ENCODE data around the gene CPHXL2.

The CPHXL2 gene

GRCh38 chr16:75626806-75627205, 50.0 kb downstream of the CPHXL2 start:
- H3K4me1 ChIP-seq (ENCODE audit: insufficient read depth, low read length), result no peaks in the 10 kb centered on the region
- H3K9ac ChIP-seq (ENCODE audit: low read depth, low read length), result no peak overlapping the region
- H3K9me3 ChIP-seq (ENCODE audit: control insufficient read depth, insufficient read depth, low read length), result no peaks in the 10 kb centered on the region
- peaks cover 43% of the 10 kb centered on the region for H3K36me3 ChIP-seq (ENCODE audit: insufficient read depth, low read length)

- no peak overlapping the region for H3K9ac ChIP-seq (ENCODE audit: low read depth, low read length)
- peaks cover 30% of the 10 kb centered on the region for H3K36me3 ChIP-seq (ENCODE audit: insufficient read depth, low read length)
- no peaks in the 10 kb centered on the region for H3K4me1 ChIP-seq (ENCODE audit: insufficient read depth, low read length)
- no peaks in the 10 kb centered on the region for H3K9me3 ChIP-seq (ENCODE audit: control insufficient read depth, insufficient read depth, low read length)
Observed at GRCh38 chr16:75624921-75625334, 51.9 kb downstream of the CPHXL2 start.

GRCh38 chr16:75622761-75623605, 53.8 kb downstream of the CPHXL2 start, which contains the start of gene ADAT1:
Gene ADAT1 (minus strand): TSS chr16:75623281. CDS start chr16:75620799, 2,482 bp downstream.
- Histone ChIP-seq H3K4me1 (ENCODE audit: insufficient read depth, low read length) (no peaks in the 10 kb centered on the region), H3K9ac (ENCODE audit: low read depth, low read length) (peak within 1 kb of the TSS; percentile 73), H3K9me3 (ENCODE audit: control insufficient read depth, insufficient read depth, low read length) (no peaks in the 10 kb centered on the region), H3K36me3 (ENCODE audit: insufficient read depth, low read length) (peaks cover 18% of the 10 kb centered on the region)

- Histone ChIP-seq H3K9me3 (ENCODE audit: control insufficient read depth, insufficient read depth, low read length) (no peaks in the 10 kb centered on the region), H3K4me1 (ENCODE audit: insufficient read depth, low read length) (no peaks in the 10 kb centered on the region), H3K36me3 (ENCODE audit: insufficient read depth, low read length) (peaks cover 20% of the 10 kb centered on the region), H3K9ac (ENCODE audit: low read depth, low read length) (no peak overlapping the region)
Observed at GRCh38 chr16:75621170-75621477, 55.7 kb downstream of the CPHXL2 start.

GRCh38 chr16:75620326-75621169, 56.3 kb downstream of the CPHXL2 start:
- H3K9ac ChIP-seq (ENCODE audit: low read depth, low read length), result no peak overlapping the region

GRCh38 chr16:75618780-75619179, 58.0 kb downstream of the CPHXL2 start:
- H3K9me3 ChIP-seq (ENCODE audit: control insufficient read depth, insufficient read depth, low read length), result no peaks in the 10 kb centered on the region
- H3K4me1 ChIP-seq (ENCODE audit: insufficient read depth, low read length), result no peaks in the 10 kb centered on the region
- no peak overlapping the region for H3K9ac ChIP-seq (ENCODE audit: low read depth, low read length)
- H3K36me3 ChIP-seq (ENCODE audit: insufficient read depth, low read length), result peaks cover 28% of the 10 kb centered on the region

More at GRCh38 chr16:75620326-75621169, 56.3 kb downstream of the CPHXL2 start:
- peaks cover 19% of the 10 kb centered on the region for H3K36me3 ChIP-seq (ENCODE audit: insufficient read depth, low read length)
- H3K9me3 ChIP-seq (ENCODE audit: control insufficient read depth, insufficient read depth, low read length), result no peaks in the 10 kb centered on the region
- no peaks in the 10 kb centered on the region for H3K4me1 ChIP-seq (ENCODE audit: insufficient read depth, low read length)

GRCh38 chr16:75617121-75617520, 59.7 kb downstream of the CPHXL2 start:
- Histone ChIP-seq H3K9me3 (ENCODE audit: control insufficient read depth, insufficient read depth, low read length) (no peaks in the 10 kb centered on the region), H3K36me3 (ENCODE audit: insufficient read depth, low read length) (peaks cover 32% of the 10 kb centered on the region), H3K4me1 (ENCODE audit: insufficient read depth, low read length) (no peaks in the 10 kb centered on the region), H3K9ac (ENCODE audit: low read depth, low read length) (no peak overlapping the region)

- H3K9ac ChIP-seq (ENCODE audit: low read depth, low read length), result no peak overlapping the region
- no peaks in the 10 kb centered on the region for H3K4me1 ChIP-seq (ENCODE audit: insufficient read depth, low read length)
- H3K36me3 ChIP-seq (ENCODE audit: insufficient read depth, low read length), result peaks cover 35% of the 10 kb centered on the region
- H3K9me3 ChIP-seq (ENCODE audit: control insufficient read depth, insufficient read depth, low read length), result no peaks in the 10 kb centered on the region
Observed at GRCh38 chr16:75616521-75617010, 60.2 kb downstream of the CPHXL2 start.

- H3K36me3 ChIP-seq (ENCODE audit: insufficient read depth, low read length), result peaks cover 38% of the 10 kb centered on the region
- H3K9me3 ChIP-seq (ENCODE audit: control insufficient read depth, insufficient read depth, low read length), result no peaks in the 10 kb centered on the region
- H3K9ac ChIP-seq (ENCODE audit: low read depth, low read length), result no peak overlapping the region
- H3K4me1 ChIP-seq (ENCODE audit: insufficient read depth, low read length), result no peaks in the 10 kb centered on the region
Observed at GRCh38 chr16:75615619-75616018, 61.2 kb downstream of the CPHXL2 start.

GRCh38 chr16:75614066-75614897, 62.5 kb downstream of the CPHXL2 start:
- Histone ChIP-seq H3K4me1 (ENCODE audit: insufficient read depth, low read length) (no peaks in the 10 kb centered on the region), H3K9me3 (ENCODE audit: control insufficient read depth, insufficient read depth, low read length) (no peaks in the 10 kb centered on the region), H3K9ac (ENCODE audit: low read depth, low read length) (no peak overlapping the region), H3K36me3 (ENCODE audit: insufficient read depth, low read length) (peaks cover 41% of the 10 kb centered on the region)

Measured in ES-I3 (cell line).